ENCODE results near the gene ZNF469. TPM values are rescaled to one million over a fixed set of nuclear protein-coding genes. Genes with fewer than 3 reads are reported as not detected.

The ZNF469 gene
- 26.8 to 28.7 TPM (median 27.9 TPM) in 3 replicates for total RNA-seq

- Mint-ChIP-seq H3K9me3 (no peaks in the 10 kb centered on the region), H3K27me3 (ENCODE audit: low read depth) (peaks cover 29% of the 10 kb centered on the region), H3K27ac (peak within 1 kb of the TSS; percentile 83), H3K36me3 (no peaks in the 10 kb centered on the region), H3K4me3 (peak within 1 kb of the TSS; percentile 85), H3K4me1 (peaks cover 8% of the 10 kb centered on the region)
- peak in 1 of 2 experiments; percentile 69 for DNase-seq (ENCODE audit: low spot score in 2 of 2, unreplicated experiment in 2 of 2)
- TF ChIP-seq CTCF (IDR thresholded peaks at IDR 0.05; ENCODE audit: unreplicated experiment), result no peak
Measured at GRCh38 chr16:88382491-88383400, at the start of gene ZNF469. Gene ZNF469, plus strand, starts transcription at chr16:88382959. Its CDS starts 44,512 bp downstream, at chr16:88427471.

GRCh38 chr16:88333848-88334777 is 48.6 kb upstream of the ZNF469 start:
- Mint-ChIP-seq H3K4me1 (no peaks in the 10 kb centered on the region), H3K27ac (no peak overlapping the region), H3K36me3 (no peaks in the 10 kb centered on the region), H3K4me3 (no peak overlapping the region), H3K9me3 (peaks cover 5% of the 10 kb centered on the region), H3K27me3 (ENCODE audit: low read depth) (no peaks in the 10 kb centered on the region)
- TF ChIP-seq CTCF (IDR thresholded peaks at IDR 0.05; ENCODE audit: unreplicated experiment), result no peak
- DNase-seq (ENCODE audit: low spot score in 2 of 2, unreplicated experiment in 2 of 2), result no peak

GRCh38 chr16:88334778-88335720 is 47.7 kb upstream of the ZNF469 start:
- Mint-ChIP-seq H3K4me1 (peaks cover 2% of the 10 kb centered on the region), H3K4me3 (no peak overlapping the region), H3K27ac (no peak overlapping the region), H3K36me3 (no peaks in the 10 kb centered on the region), H3K27me3 (ENCODE audit: low read depth) (no peaks in the 10 kb centered on the region), H3K9me3 (peaks cover 5% of the 10 kb centered on the region)
- no peak for TF ChIP-seq CTCF (IDR thresholded peaks at IDR 0.05; ENCODE audit: unreplicated experiment)
- no peak for DNase-seq (ENCODE audit: low spot score in 2 of 2, unreplicated experiment in 2 of 2)

- H3K4me1 Mint-ChIP-seq, result peaks cover 5% of the 10 kb centered on the region
- H3K9me3 Mint-ChIP-seq, result peaks cover 5% of the 10 kb centered on the region
- H3K27me3 Mint-ChIP-seq (ENCODE audit: low read depth), result no peaks in the 10 kb centered on the region
- no peak for TF ChIP-seq CTCF (IDR thresholded peaks at IDR 0.05; ENCODE audit: unreplicated experiment)
- DNase-seq (ENCODE audit: low spot score in 2 of 2, unreplicated experiment in 2 of 2), result no peak
- H3K36me3 Mint-ChIP-seq, result no peaks in the 10 kb centered on the region
- no peak overlapping the region for H3K4me3 Mint-ChIP-seq
- H3K27ac Mint-ChIP-seq, result no peak overlapping the region
Measured at GRCh38 chr16:88337021-88337420, 45.7 kb upstream of the ZNF469 start.

GRCh38 chr16:88337538-88337937 is 45.2 kb upstream of the ZNF469 start:
- no peaks in the 10 kb centered on the region for H3K27me3 Mint-ChIP-seq (ENCODE audit: low read depth)
- no peak overlapping the region for H3K27ac Mint-ChIP-seq
- no peak for DNase-seq (ENCODE audit: low spot score in 2 of 2, unreplicated experiment in 2 of 2)
- H3K9me3 Mint-ChIP-seq, result peaks cover 5% of the 10 kb centered on the region
- H3K4me3 Mint-ChIP-seq, result no peak overlapping the region
- no peaks in the 10 kb centered on the region for H3K36me3 Mint-ChIP-seq
- TF ChIP-seq CTCF (IDR thresholded peaks at IDR 0.05; ENCODE audit: unreplicated experiment), result no peak
- H3K4me1 Mint-ChIP-seq, result peaks cover 5% of the 10 kb centered on the region

Data from mesothelial cell of epicardium (in vitro differentiated cells).